ENCODE results near the gene PNMT. TPM values are rescaled to one million over a fixed set of nuclear protein-coding genes. Genes with fewer than 3 reads are reported as not detected.

PNMT gene
- total and polyA plus RNA-seq, 2 of the 13 experiments (the other 11 are each of a cell fraction or from before 2014, with no cell fraction given): 0.25 TPM; not detected in 1

DNA sequence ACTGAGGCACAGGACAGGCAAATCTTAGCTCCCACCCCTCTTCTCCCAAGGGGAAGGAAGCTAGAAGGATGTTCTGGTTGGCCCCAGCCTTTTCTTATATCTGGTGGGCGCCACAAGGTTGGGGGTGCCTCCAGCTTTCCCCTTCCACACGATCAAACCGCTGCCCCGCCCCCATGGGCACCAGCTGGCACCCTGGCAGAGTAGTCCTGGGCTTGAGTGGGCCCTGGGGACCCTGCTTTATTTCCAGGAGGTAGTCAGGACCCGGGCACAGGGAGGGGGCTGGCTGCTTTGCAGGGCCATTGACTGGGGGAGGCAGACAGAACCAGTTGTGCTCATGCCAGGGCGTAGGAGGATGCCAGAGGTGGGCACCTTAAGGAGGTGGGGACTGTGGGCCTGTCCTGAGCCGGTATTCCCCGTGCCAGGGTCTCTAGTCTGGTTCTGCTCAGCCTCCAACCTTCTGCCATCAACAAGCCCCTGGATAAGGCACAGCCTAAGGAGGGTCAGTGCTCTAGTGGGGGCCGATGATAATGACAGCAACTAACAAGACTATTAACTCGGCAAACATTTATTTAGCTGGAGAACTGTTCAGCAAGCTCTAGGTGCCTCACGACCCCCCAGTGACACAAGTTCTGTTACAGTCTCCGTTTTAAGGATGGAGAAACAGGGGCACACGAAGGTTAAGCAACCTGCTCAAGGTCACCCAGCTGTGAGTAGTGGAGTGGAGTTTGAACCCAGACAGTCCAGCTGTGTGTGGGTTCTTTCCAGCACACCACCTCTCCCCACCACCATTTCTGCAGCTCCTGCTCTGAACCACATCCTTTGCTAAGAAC is 49.1 kb upstream of the PNMT start (continued):
- TF ChIP-seq KLF6 (CRISPR knock-in tag; IDR thresholded peaks at IDR 0.05): no peak
- no peak for TF ChIP-seq TBP (CRISPR knock-in tag; IDR thresholded peaks at IDR 0.05)
- no peak for TF ChIP-seq FOXO1 (CRISPR knock-in tag; IDR thresholded peaks at IDR 0.05)
- no peak for TF ChIP-seq KAT7 (CRISPR knock-in tag; IDR thresholded peaks at IDR 0.05; ENCODE audit: borderline replicate concordance)
- no peak for TF ChIP-seq MLX (CRISPR knock-in tag; IDR thresholded peaks at IDR 0.05)
- TF ChIP-seq, protein P1, sequence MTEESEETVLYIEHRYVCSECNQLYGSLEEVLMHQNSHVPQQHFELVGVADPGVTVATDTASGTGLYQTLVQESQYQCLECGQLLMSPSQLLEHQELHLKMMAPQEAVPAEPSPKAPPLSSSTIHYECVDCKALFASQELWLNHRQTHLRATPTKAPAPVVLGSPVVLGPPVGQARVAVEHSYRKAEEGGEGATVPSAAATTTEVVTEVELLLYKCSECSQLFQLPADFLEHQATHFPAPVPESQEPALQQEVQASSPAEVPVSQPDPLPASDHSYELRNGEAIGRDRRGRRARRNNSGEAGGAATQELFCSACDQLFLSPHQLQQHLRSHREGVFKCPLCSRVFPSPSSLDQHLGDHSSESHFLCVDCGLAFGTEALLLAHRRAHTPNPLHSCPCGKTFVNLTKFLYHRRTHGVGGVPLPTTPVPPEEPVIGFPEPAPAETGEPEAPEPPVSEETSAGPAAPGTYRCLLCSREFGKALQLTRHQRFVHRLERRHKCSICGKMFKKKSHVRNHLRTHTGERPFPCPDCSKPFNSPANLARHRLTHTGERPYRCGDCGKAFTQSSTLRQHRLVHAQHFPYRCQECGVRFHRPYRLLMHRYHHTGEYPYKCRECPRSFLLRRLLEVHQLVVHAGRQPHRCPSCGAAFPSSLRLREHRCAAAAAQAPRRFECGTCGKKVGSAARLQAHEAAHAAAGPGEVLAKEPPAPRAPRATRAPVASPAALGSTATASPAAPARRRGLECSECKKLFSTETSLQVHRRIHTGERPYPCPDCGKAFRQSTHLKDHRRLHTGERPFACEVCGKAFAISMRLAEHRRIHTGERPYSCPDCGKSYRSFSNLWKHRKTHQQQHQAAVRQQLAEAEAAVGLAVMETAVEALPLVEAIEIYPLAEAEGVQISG (CRISPR knock-in tag; IDR thresholded peaks at IDR 0.05): 0 out of 2 replicates have a peak, but pooled peaks have one; percentile 13
- TF ChIP-seq ZBTB7A (CRISPR knock-in tag; IDR thresholded peaks at IDR 0.05): peak; percentile 59; the same call in 1 of the 2 replicates
- TF ChIP-seq HHEX (CRISPR knock-in tag; IDR thresholded peaks at IDR 0.05): no peak
- TF ChIP-seq NAIF1 (CRISPR knock-in tag; IDR thresholded peaks at IDR 0.05; ENCODE audit: borderline replicate concordance): no peak
- TF ChIP-seq ZNF616 (CRISPR knock-in tag; IDR thresholded peaks at IDR 0.05; ENCODE audit: low read depth): no peak
- no peak for TF ChIP-seq MBNL3 (CRISPR knock-in tag; conservative IDR thresholded peaks at IDR 0.05)
- no peak for TF ChIP-seq TCF7L2 (IDR thresholded peaks at IDR 0.05; ENCODE audit: low read depth, low read length)
- no peak for TF ChIP-seq SRY (CRISPR knock-in tag; IDR thresholded peaks at IDR 0.05)
- no peak for TF ChIP-seq TSC22D2 (CRISPR knock-in tag; IDR thresholded peaks at IDR 0.05; ENCODE audit: borderline replicate concordance)
- 0 out of 2 replicates have a peak, but pooled peaks have one; percentile 59 for TF ChIP-seq FLYWCH1 (CRISPR knock-in tag; IDR thresholded peaks at IDR 0.05)
- TF ChIP-seq ZNF383 (CRISPR knock-in tag; IDR thresholded peaks at IDR 0.05; ENCODE audit: borderline replicate concordance): no peak
- TF ChIP-seq SRSF4 (IDR thresholded peaks at IDR 0.05; ENCODE audit: low read depth, low read length, poor library complexity, severe bottlenecking): no peak
- TF ChIP-seq ZNF788 (CRISPR knock-in tag; IDR thresholded peaks at IDR 0.05; ENCODE audit: borderline replicate concordance): 0 out of 2 replicates have a peak, but pooled peaks have one; percentile 16
- no peak for TF ChIP-seq HMG20A (CRISPR knock-in tag; IDR thresholded peaks at IDR 0.05; ENCODE audit: borderline replicate concordance)
- no peak for TF ChIP-seq ZNF605 (CRISPR knock-in tag; IDR thresholded peaks at IDR 0.05)
- TF ChIP-seq ATF1 (CRISPR knock-in tag; IDR thresholded peaks at IDR 0.05): no peak
- no peak for TF ChIP-seq TEAD2 (CRISPR knock-in tag; IDR thresholded peaks at IDR 0.05)
- TF ChIP-seq POGK (CRISPR knock-in tag; conservative IDR thresholded peaks at IDR 0.05): no peak
- TF ChIP-seq ISX (CRISPR knock-in tag; conservative IDR thresholded peaks at IDR 0.05): no peak
- no peak for TF ChIP-seq ZNF781 (CRISPR knock-in tag; IDR thresholded peaks at IDR 0.05; ENCODE audit: borderline replicate concordance, not compliant biosample characterization)
- no peak for TF ChIP-seq ZNF12 (CRISPR knock-in tag; IDR thresholded peaks at IDR 0.05)
- no peak for TF ChIP-seq ZNF292 (CRISPR knock-in tag; IDR thresholded peaks at IDR 0.05; ENCODE audit: borderline replicate concordance, low read depth)
